Esophagus mucosa (tissue), 1 donor: Measurements from ENCODE around the gene JUP. TPM values are rescaled to one million over a fixed set of nuclear protein-coding genes. Genes with fewer than 3 reads are reported as not detected.

Experiments
- ATAC-seq: fragments of 200-7000 bp; cut with Tn5 transposase; one replicate; pipeline ENCODE4 v1.9.1; 2020
- total RNA-seq: library from RNA; stranded (reverse); gene quantifications from one replicate; pipeline ENCODE4 v1.2.4, GENCODE V29; 2023
- donor health status: DM: yes; HTN: yes; CAD: no.

The JUP gene
- total RNA-seq, 1 donor from 2014 or later, result 1,050 TPM

DNA sequence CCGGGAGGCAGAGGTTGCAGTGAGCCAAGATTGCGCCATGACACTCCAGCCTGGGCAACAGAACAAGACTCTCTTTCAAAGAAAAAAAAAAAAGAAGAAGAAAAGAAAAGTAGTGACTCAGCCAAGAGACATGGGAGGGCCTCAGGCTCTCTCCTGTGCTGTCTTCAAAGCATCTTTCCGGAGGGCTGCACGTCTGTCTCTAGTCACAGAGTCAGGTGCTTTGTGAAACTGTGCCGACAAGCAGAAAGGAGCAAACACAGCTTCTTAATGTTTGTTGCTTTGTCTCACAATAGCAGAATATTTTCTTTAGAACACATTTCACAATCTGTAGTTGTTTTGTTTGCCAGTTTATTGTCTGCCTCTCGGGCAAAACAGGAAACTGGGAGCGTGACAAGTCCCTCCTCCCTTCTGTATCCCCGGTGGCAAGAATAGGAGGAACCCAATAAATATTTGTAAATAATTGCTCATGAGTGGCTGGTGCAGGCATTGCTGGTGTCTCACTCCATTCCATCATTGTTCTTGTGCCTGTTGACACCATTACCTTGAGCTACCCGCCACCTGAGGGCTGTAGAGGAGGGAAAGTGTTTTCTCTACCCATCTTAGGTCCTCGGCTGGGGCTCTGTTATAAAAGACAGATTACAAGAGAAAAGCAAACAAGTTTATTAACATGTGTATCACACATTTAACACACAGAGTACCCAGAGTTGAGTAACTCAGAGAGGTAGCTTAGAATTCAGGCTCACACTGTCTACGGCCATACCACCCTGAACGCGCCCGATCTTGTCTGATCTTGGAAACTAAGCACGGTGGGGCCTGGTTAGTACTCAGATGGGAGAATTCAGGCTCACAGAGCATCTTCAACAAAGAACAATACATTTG, 68.9 kb downstream of the JUP start:
- peak; percentile 65 for ATAC-seq

DNA sequence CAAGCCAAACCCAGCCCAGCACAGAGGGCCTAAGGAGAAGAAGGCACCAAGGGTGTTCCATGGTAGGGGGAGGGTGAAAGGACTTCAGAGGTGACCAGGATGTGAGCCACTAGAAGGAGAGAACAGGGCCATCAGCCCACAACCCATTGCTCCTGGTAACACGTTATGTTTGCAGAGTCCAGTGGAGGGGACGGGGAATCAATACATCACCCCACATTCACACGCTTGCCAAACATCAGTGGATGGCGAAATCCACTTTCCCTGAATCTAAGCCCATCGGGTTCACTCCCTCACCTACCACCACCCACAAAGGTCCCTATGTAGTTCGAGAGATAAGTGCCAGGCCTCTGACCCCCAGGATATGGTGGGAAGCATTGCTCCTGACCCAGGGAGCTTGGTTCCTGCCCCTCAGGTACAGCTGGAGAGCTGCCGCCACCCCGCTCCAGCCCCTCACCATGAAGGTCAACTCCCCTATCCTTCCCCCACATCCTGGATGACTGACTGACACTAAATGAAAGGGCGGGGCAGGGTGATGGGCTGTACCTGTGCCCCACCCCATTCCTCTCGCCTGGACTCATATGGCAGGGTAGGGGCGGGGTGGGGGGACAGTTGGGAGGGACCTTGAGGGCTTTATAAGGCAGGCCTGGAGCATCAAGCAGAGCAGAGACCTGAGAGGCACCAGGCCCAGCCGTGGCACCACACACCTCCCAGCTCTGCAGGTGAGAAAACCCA, 74.7 kb downstream of the JUP start, which contains the start of gene GAST:
TSS of gene GAST (plus strand) at position 663 of the 732 bp plus-strand sequence. CDS start 3,106 bp downstream, outside the sequence.
- peak; percentile 19 for ATAC-seq

GRCh38 chr17:41710472-41711090, 75.9 kb downstream of the JUP start:
- ATAC-seq, result peak; percentile 25

DNA sequence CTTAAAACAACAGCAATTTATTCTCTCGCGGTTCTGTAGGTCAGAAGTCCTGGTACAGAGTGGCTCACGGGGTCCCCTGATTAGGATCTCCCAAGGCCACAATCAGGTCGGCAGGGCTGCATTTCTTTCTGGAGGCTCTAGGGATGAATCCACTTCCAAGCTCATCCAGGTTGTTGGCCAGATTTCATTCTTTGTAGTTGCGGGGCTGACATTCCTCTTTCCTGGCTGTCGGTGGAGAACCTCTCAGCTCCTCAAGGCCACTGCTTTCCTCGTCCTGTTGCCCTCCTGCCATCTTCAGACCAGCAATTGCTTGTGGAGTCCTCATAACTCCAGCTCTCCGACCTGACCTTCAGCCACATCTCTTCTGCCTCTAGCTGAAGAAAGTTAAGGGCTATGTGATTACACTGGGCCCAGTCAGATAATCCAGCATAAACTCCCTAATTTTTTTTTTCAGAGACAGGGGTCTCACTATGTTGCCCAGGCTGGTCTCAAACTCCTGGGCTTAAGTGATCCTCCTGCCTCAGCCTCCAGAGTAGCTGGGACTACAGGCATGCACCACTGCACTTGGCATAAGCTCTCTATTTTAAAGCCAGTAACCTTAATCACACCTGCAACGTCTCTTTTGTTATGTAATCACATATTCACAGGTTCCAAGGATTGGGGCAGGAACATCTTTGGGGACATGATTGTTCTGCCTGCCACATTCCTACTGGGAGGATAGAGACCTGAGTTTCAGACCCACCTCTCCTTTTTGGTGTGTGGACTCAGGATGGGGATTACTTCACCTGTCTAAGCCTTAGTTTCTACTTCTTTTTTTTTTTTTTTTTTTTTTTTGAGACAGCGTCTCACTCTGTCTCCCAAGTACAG, 78.5 kb downstream of the JUP start:
- ATAC-seq, result no peak

DNA sequence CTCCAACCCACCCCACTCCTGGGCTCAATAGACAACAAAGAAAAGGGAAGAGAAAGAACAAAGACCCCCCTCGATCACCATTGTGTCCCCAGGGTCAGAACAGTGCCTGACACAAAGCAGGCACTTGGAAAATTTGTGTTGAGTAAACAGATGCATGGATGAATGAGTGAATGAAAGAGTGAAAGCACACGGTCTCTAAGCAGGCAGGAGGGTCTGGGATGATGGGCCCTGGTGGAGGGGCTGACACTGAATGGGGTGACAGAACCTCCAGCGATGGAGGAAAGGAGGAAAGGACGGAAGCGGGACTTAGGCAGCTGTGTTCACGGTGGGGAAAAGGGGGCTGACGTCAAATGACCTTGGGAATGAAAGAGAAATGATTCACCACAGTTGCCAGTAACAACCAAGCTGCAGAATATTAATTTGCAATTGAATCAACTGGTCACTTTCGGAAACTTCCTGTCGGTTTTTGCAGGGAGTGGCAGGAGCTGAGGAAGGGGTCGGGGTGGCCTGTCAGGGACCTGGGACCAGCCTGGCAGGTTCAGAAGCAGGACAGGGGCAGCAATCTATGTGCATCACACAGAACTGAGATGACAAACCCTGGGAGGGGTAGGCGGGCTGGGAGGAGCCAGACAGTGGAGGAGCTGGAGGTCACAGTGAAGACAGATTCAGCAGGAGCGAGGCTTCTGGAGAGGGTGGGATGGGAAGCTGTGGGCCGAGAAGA, 81.1 kb downstream of the JUP start:
- ATAC-seq, result peak; percentile 21

Other genes with a start within 250 kb of the JUP start
- gene KRT9, start 214.7 kb downstream of the JUP start, total RNA-seq, result 0.16 TPM
- 5,105 TPM for gene KRT14, start 199.8 kb downstream of the JUP start, total RNA-seq
- gene KRT16, start 173.9 kb downstream of the JUP start, total RNA-seq, result 2,310 TPM
- 380 TPM for gene KRT17, start 162.1 kb downstream of the JUP start, total RNA-seq
- 725 TPM for gene EIF1, start 97.8 kb downstream of the JUP start, total RNA-seq
- not detected for gene GAST, start 74.4 kb downstream of the JUP start, total RNA-seq
- gene HAP1, start 52.1 kb downstream of the JUP start, total RNA-seq, result 1.4 TPM
- 1.9 TPM for gene P3H4, start 25.2 kb upstream of the JUP start, total RNA-seq
- gene FKBP10, start 26.3 kb upstream of the JUP start, total RNA-seq, result 3.1 TPM
- 22.8 TPM for gene NT5C3B, start 49.5 kb upstream of the JUP start, total RNA-seq
- 0.32 TPM for gene KLHL10, start 51.1 kb upstream of the JUP start, total RNA-seq
- gene KLHL11, start 78.7 kb upstream of the JUP start, total RNA-seq, result 6.8 TPM
- 161 TPM for gene ACLY, start 132.2 kb upstream of the JUP start, total RNA-seq
- gene ODAD4, start 143.9 kb upstream of the JUP start, total RNA-seq, result not detected
- 89.9 TPM for gene CNP, start 180.1 kb upstream of the JUP start, total RNA-seq
- gene DNAJC7, start 230.7 kb upstream of the JUP start, total RNA-seq, result 75.5 TPM
- gene NKIRAS2, start 233.4 kb upstream of the JUP start, total RNA-seq, result 30.3 TPM